Calu3 (cell line): Measurements from ENCODE around the gene COL24A1. TPM values are rescaled to one million over a fixed set of nuclear protein-coding genes. Genes with fewer than 3 reads are reported as not detected.

Experiments used
- BruUV-seq: library from RNA; stranded (reverse); fragments of 400-500 nt; replicated peaks from 2 replicates; lab custom pipeline; 2021; lab: Mats Ljungman, UMichigan
- CTCF ChIA-PET: fragments of 300-600 bp; sonication (Branson Sonifier 250); formaldehyde crosslinking; loops from one replicate; lab custom pipeline; 2022; ENCODE audit warnings: antibody characterized with exemption; lab: Charles Lee
- DNase-seq: peaks from one replicate; pipeline ENCODE4 v3.0.0; 2022
- H3K27ac Mint-ChIP-seq: one replicate; pipeline ENCODE4 v1.8.0; 2022; ENCODE audit warnings: mixed read lengths; ENCODE audit not compliant: unreplicated experiment
- H3K27me3 Mint-ChIP-seq: one replicate; pipeline ENCODE4 v1.8.0; 2022; ENCODE audit warnings: mixed read lengths; ENCODE audit not compliant: unreplicated experiment
- H3K36me3 Mint-ChIP-seq: one replicate; pipeline ENCODE4 v1.8.0; 2022; ENCODE audit warnings: mild to moderate bottlenecking, moderate library complexity, mixed read lengths; ENCODE audit not compliant: insufficient read depth, unreplicated experiment
- H3K4me1 Mint-ChIP-seq: one replicate; pipeline ENCODE4 v1.8.0; 2022; ENCODE audit warnings: mild to moderate bottlenecking, low read depth, mixed read lengths; ENCODE audit not compliant: unreplicated experiment
- H3K4me3 Mint-ChIP-seq: one replicate; pipeline ENCODE4 v1.8.0; 2022; ENCODE audit warnings: mild to moderate bottlenecking, low read depth, moderate library complexity, mixed read lengths; ENCODE audit not compliant: unreplicated experiment
- H3K9me3 Mint-ChIP-seq: one replicate; pipeline ENCODE4 v1.8.0; 2022; ENCODE audit warnings: low read depth, mixed read lengths; ENCODE audit not compliant: unreplicated experiment
- intact Hi-C: fragments of 100-400 bp; cut with micrococcal nuclease; formaldehyde crosslinking; loops from one replicate; pipeline ENCODE4 v1.10.0; 2022; ENCODE audit not compliant: unreplicated experiment
- total RNA-seq: library from RNA; stranded (reverse); gene quantifications from 2 replicates; pipeline ENCODE4 v1.2.3, GENCODE V29; 2022
- TF ChIP-seq, protein P1 (sequence below): fragments of 200-600 bp; IDR thresholded peaks from one replicate; pipeline ENCODE4 v1.8.0; 2022; ENCODE audit warnings: antibody characterized with exemption; ENCODE audit not compliant: unreplicated experiment

Gene COL24A1
- total RNA-seq, 1 experiment from 2014 or later, result not detected

DNA sequence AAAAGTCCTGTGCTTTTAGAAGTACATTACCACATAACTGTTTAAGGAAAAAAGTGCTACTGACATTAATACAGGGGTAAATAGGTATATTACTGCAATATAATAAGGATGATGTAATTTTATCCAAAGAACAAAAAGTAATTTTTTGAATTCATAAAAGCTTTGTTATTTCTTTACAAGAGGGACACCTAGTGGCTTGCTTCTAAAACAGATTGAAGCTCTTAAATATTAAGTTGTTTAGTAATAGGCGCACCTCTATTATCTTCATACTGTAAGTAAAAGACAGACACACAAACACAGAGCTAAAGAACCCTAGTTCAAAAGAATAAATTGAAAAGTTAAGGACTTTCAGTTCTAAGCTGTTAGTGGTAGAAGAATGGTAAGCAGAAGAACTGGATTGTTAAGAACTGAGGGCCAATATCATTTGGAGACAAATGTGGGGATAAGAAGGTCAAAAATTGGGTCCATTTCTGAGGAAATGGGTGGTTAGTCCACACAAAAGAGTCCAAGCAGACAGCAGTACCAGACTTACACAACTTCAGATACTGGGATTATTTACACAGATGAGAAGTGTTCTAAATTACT lies 463.8 kb downstream of the COL24A1 start:
- CTCF ChIA-PET, result interaction anchor here (0.5 to 2.6 kb wide), 23 partner anchors 9 to 1138 kb away, joined by 3 to 39 read pairs (median 4); partner anchors contain the start of genes CCN1 and ZNHIT6
- TF ChIP-seq, protein P1, sequence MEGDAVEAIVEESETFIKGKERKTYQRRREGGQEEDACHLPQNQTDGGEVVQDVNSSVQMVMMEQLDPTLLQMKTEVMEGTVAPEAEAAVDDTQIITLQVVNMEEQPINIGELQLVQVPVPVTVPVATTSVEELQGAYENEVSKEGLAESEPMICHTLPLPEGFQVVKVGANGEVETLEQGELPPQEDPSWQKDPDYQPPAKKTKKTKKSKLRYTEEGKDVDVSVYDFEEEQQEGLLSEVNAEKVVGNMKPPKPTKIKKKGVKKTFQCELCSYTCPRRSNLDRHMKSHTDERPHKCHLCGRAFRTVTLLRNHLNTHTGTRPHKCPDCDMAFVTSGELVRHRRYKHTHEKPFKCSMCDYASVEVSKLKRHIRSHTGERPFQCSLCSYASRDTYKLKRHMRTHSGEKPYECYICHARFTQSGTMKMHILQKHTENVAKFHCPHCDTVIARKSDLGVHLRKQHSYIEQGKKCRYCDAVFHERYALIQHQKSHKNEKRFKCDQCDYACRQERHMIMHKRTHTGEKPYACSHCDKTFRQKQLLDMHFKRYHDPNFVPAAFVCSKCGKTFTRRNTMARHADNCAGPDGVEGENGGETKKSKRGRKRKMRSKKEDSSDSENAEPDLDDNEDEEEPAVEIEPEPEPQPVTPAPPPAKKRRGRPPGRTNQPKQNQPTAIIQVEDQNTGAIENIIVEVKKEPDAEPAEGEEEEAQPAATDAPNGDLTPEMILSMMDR, result no peak
- no peaks in the 10 kb centered on the region for H3K27me3 Mint-ChIP-seq
- BruUV-seq, result no TSS peak
- H3K4me1 Mint-ChIP-seq, result peaks cover 32% of the 10 kb centered on the region
- no peaks in the 10 kb centered on the region for H3K9me3 Mint-ChIP-seq
- no peak for DNase-seq
- no peak overlapping the region for H3K4me3 Mint-ChIP-seq
- intact Hi-C loops, result loop anchor here (1.0 to 5.0 kb wide), 3 partner anchors 87 to 385 kb away; partner anchors contain the start of gene CCN1
- H3K27ac Mint-ChIP-seq, result peak overlapping the region; percentile 78
- H3K36me3 Mint-ChIP-seq, result peaks cover 30% of the 10 kb centered on the region

DNA sequence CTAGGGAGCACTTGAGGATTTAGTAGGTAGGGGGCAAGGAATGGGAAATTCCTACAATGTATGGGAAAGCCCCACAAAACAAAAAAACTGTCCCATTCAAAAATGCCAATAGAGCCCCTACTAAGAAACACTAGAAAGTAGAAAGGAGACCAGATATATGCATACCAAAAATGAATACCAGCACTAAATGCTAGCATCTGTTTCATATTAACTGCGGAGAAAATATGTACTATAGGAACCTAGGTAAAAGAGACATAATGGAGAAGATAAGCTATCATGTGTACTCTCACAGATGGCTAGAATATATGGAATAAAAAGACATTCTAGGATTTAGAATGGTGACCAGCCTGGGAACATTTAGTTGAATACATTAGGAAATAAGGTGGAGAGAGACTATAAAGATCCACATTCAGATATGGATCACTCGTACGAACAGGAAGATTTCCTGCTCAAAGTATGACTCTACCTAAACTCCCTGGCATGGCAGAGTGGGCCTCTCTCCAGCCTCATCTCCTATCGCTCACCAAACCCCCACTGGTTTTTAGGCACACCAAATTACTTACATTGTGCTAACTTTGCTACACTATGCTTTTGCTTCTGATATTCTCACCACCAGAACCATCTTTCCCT lies 466.7 kb downstream of the COL24A1 start:
- TF ChIP-seq, protein P1, result no peak
- Mint-ChIP-seq H3K27ac (no peak overlapping the region), H3K27me3 (no peaks in the 10 kb centered on the region), H3K9me3 (no peaks in the 10 kb centered on the region), H3K4me1 (peaks cover 32% of the 10 kb centered on the region), H3K4me3 (no peak overlapping the region), H3K36me3 (peaks cover 28% of the 10 kb centered on the region)
- DNase-seq, result no peak
- intact Hi-C loops, result loop anchor here (5.0 kb wide), 1 partner anchor 108 kb away; the partner anchor contains the start of gene CCN1
- no TSS peak for BruUV-seq
- CTCF ChIA-PET, result no interaction called here

DNA sequence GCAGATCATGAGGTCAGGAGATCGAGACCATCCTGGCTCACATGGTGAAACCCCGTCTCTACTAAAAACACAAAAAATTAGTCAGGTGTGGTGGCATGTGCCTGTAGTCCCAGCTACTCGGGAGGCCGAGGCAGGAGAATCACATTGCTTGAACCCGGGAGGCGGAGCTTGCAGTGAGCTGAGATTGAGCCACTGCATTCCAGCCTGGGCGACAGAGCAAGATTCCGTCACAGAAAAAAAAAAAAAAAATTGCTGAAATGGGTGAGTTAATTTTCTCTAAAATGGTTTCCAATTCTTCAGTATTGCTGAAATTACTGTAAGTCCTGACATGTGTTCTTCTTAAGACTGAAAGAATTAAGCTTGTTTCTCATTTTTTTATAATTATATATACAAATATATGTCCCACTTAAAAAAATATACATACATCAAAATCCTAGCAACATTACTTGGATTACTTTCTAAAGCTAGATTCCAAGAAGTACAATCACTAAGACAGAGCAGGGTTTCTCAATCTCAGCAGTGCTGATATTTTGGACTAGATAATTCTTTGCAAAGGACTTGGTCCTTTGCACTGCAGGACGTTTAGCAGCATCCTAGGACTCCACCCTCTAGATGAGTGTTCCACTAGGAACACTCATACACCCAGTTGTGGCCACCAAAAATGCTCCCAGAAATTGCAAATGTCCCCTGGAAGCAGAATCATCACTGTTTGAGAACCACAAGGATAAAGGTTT lies 473.1 kb downstream of the COL24A1 start:
- H3K36me3 Mint-ChIP-seq, result peaks cover 27% of the 10 kb centered on the region
- CTCF ChIA-PET, result interaction anchor here (0.7 to 0.8 kb wide), 2 partner anchors 9 to 78 kb away, joined by 3 read pairs; no protein-coding TSS in a partner anchor
- intact Hi-C loops, result no loop called here
- no peak overlapping the region for H3K27ac Mint-ChIP-seq
- no peaks in the 10 kb centered on the region for H3K9me3 Mint-ChIP-seq
- TF ChIP-seq, protein P1, result no peak
- DNase-seq, result no peak
- no peaks in the 10 kb centered on the region for H3K4me1 Mint-ChIP-seq
- no TSS peak for BruUV-seq
- H3K27me3 Mint-ChIP-seq, result no peaks in the 10 kb centered on the region
- H3K4me3 Mint-ChIP-seq, result no peak overlapping the region

DNA sequence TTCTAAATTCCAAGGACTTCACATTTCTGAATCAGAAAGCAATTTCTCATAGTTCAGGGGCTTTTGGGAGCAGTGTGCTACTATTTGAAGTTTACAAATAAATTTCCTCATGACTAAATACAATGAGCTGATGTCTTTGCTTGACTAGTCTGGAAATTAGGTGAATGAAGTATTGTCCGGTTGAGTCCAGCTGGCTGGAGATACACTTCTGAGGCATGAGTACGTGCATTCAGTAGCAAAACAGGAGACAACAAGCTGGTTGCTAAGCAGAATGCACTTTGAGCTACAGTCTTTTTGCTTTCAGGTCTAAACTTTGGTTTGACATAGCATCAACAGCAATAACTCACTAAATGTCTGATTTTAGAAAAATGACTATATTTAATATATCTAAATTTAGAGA lies 475.5 kb downstream of the COL24A1 start:
- Mint-ChIP-seq H3K27me3 (no peaks in the 10 kb centered on the region), H3K27ac (no peak overlapping the region), H3K4me1 (no peaks in the 10 kb centered on the region), H3K36me3 (peaks cover 25% of the 10 kb centered on the region), H3K9me3 (no peaks in the 10 kb centered on the region), H3K4me3 (no peak overlapping the region)
- intact Hi-C loops, result no loop called here
- DNase-seq, result peak; percentile 4
- TF ChIP-seq, protein P1, result no peak
- BruUV-seq, result no TSS peak
- CTCF ChIA-PET, result interaction anchor here (1.2 to 1.4 kb wide), 2 partner anchors 12 to 52 kb away, joined by 4 read pairs; no protein-coding TSS in a partner anchor
